B cell (primary cell): ENCODE results near the gene RBM4B. TPM values are rescaled to one million over a fixed set of nuclear protein-coding genes. Genes with fewer than 3 reads are reported as not detected.

Experiments
- ATAC-seq: fragments of 200-7000 bp; cut with Tn5 transposase; one replicate; pipeline ENCODE4 v1.10.0; 2021; ENCODE audit warnings: low read depth, mild to moderate bottlenecking, moderate number of reproducible peaks, moderate library complexity
- CTCF ChIA-PET: fragments of 350-600 bp; sonication (Branson Sonifier 250); formaldehyde crosslinking; loops from one replicate; lab custom pipeline; 2021; ENCODE audit warnings: antibody characterized with exemption, inconsistent platforms; lab: Charles Lee
- POLR2A ChIA-PET: fragments of 350-600 bp; sonication (Branson Sonifier 250); formaldehyde crosslinking; loops from one replicate; lab custom pipeline; 2021; ENCODE audit warnings: antibody characterized with exemption; lab: Charles Lee
- DNase-seq: peaks from one replicate; pipeline ENCODE4 v3.0.0; 2013
- H2AFZ ChIP-seq: 2 replicates; pipeline ENCODE4 v1.6.1; 2012; ENCODE audit warnings: mild to moderate bottlenecking, low read depth, low read length; ENCODE audit not compliant: insufficient read depth, poor library complexity, severe bottlenecking
- H3K27ac ChIP-seq, 2 donors: 1 replicate in 1 of 2; 2 replicates in 1 of 2; pipeline ENCODE4 v1.5.1; 2012 to 2013; ENCODE audit warnings: low read length in 2 of 2, mild to moderate bottlenecking in 2 of 2, moderate library complexity in 1 of 2
- H3K27me3 ChIP-seq, 4 experiments: fragments of 200-600 bp in 1 of 4; sonication (generic) in 1 of 4; replicated peaks in 1 of 4; 1 replicate in 2 of 4; 2 replicates in 2 of 4; pipeline versions ENCODE4 v1.6.1 to v1.7.0; 2013 to 2016; ENCODE audit warnings: low read length in 3 of 4, mild to moderate bottlenecking in 2 of 4, mixed read lengths in 1 of 4, moderate library complexity in 1 of 4; ENCODE audit not compliant: insufficient read depth in 4 of 4, control insufficient read depth in 3 of 4; ENCODE audit errors: control extremely low read depth in 1 of 4
- H3K36me3 ChIP-seq, 2 experiments: replicated peaks in 1 of 2; 1 replicate in 1 of 2; 2 replicates in 1 of 2; pipeline versions ENCODE4 v1.6.1 to v1.7.1; 2013; ENCODE audit warnings: low read length in 1 of 2; ENCODE audit not compliant: insufficient read depth in 2 of 2, control insufficient read depth in 1 of 2; ENCODE audit errors: control extremely low read depth in 1 of 2, extremely low read depth in 1 of 2
- H3K4me1 ChIP-seq, 2 donors: fragments of 200-600 bp in 1 of 2; sonication (generic) in 1 of 2; 1 replicate in 1 of 2; 2 replicates in 1 of 2; pipeline versions ENCODE4 v1.5.1 to v1.6.1; 2013 to 2017; ENCODE audit warnings: low read length in 2 of 2; ENCODE audit not compliant: control insufficient read depth in 2 of 2, insufficient read depth in 2 of 2
- H3K4me2 ChIP-seq: replicated peaks from 2 replicates; pipeline ENCODE3; 2012; ENCODE audit warnings: mild to moderate bottlenecking, low read depth, low read length; ENCODE audit not compliant: poor library complexity, severe bottlenecking
- H3K4me3 ChIP-seq, 5 experiments: fragments of 200-600 bp in 1 of 5; sonication (generic) in 1 of 5; 1 replicate in 3 of 5; 2 replicates in 2 of 5; pipeline versions ENCODE4 v1.5.1 to v1.7.0; 2011 to 2016; ENCODE audit warnings: low read length in 4 of 5, mild to moderate bottlenecking in 4 of 5, low read depth in 2 of 5, control low read depth in 1 of 5, moderate library complexity in 1 of 5; ENCODE audit not compliant: insufficient read depth in 1 of 5; ENCODE audit errors: control extremely low read depth in 1 of 5, extremely low read depth in 1 of 5
- H3K79me2 ChIP-seq: fragments of 200-600 bp; sonication (generic); one replicate; pipeline ENCODE4 v1.6.0; 2016; ENCODE audit warnings: low read length; ENCODE audit not compliant: control insufficient read depth, insufficient read depth
- H3K9ac ChIP-seq: fragments of 200-600 bp; sonication (generic); 2 replicates; pipeline ENCODE4 v1.6.1; 2017; ENCODE audit warnings: mild to moderate bottlenecking, low read length, moderate library complexity
- H3K9me3 ChIP-seq, 3 donors: one replicate each; pipeline versions ENCODE4 v1.6.1 to v1.7.1; 2013; ENCODE audit warnings: low read length in 2 of 3; ENCODE audit not compliant: control insufficient read depth in 2 of 3, insufficient read depth in 1 of 3; ENCODE audit errors: control extremely low read depth in 1 of 3
- H4K20me1 ChIP-seq: 2 replicates; pipeline ENCODE4 v1.6.0; 2012; ENCODE audit warnings: mild to moderate bottlenecking, low read length; ENCODE audit not compliant: insufficient read depth, control insufficient read depth, poor library complexity, severe bottlenecking
- H3K27ac Mint-ChIP-seq: one replicate; pipeline ENCODE4 v1.8.0; 2021; ENCODE audit warnings: mixed read lengths
- H3K27me3 Mint-ChIP-seq: one replicate; pipeline ENCODE4 v1.8.0; 2021; ENCODE audit warnings: mixed read lengths
- H3K4me1 Mint-ChIP-seq: one replicate; pipeline ENCODE4 v1.8.0; 2021; ENCODE audit warnings: mixed read lengths
- H3K4me3 Mint-ChIP-seq: one replicate; pipeline ENCODE4 v1.8.0; 2021; ENCODE audit warnings: mixed read lengths
- H3K9me3 Mint-ChIP-seq: one replicate; pipeline ENCODE4 v1.8.0; 2022; ENCODE audit warnings: mixed read lengths; ENCODE audit not compliant: insufficient read depth
- CTCF ChIP-seq: fragments of 200-600 bp; IDR thresholded peaks from one replicate; pipeline ENCODE4 v1.8.0; 2022; ENCODE audit warnings: antibody characterized with exemption, mild to moderate bottlenecking
- EZH2 ChIP-seq: IDR thresholded peaks from 2 replicates; pipeline ENCODE4 v1.6.1; 2012; ENCODE audit warnings: borderline replicate concordance, low read depth, mild to moderate bottlenecking, moderate library complexity, low read length; ENCODE audit not compliant: insufficient read depth, poor library complexity, severe bottlenecking
- WGBS: methylation state at CpG from one replicate; pipeline ENCODE4 v1.1.5; 2013; ENCODE audit warnings: missing lambda C conversion rate; ENCODE audit not compliant: insufficient coverage; 5-methylcytosine and 5-hydroxymethylcytosine counted together
- intact Hi-C: fragments of 100-400 bp; cut with micrococcal nuclease; formaldehyde crosslinking; loops from one replicate; pipeline ENCODE4 v1.10.0; 2022
- polyA plus RNA-seq: library from polyadenylated mRNA; depleted of rRNA; stranded (reverse); fragments of >200 nt; gene quantifications from 2 replicates; pipeline ENCODE4 v1.2.3, GENCODE V29; 2012
- total RNA-seq, 2 donors: library from RNA; stranded (reverse); fragments of 120-200 nt in 1 of 2; gene quantifications; 1 replicate in 1 of 2; 2 replicates in 1 of 2; pipeline versions ENCODE4 v1.2.3 to v1.2.4, GENCODE V29; 2013 to 2022

Gene RBM4B
- total and polyA plus RNA-seq, 2 donors (not counting 1 experiment from before 2014, with no cell fraction given), result 33.2 to 61.3 TPM

GRCh38 chr11:66707486-66707885 lies 29.8 kb upstream of the RBM4B start:
- DNase-seq (no peak), ATAC-seq (no peak)
- Mint-ChIP-seq H3K27ac (no peak overlapping the region), H3K4me1 (no peaks in the 10 kb centered on the region), H3K9me3 (no peaks in the 10 kb centered on the region), H3K27me3 (no peaks in the 10 kb centered on the region), H3K4me3 (no peak overlapping the region)
- H3K36me3 ChIP-seq, result no peaks in the 10 kb centered on the region
- ChIA-PET CTCF (no interaction called here), POLR2A (no interaction called here)
- no peaks in the 10 kb centered on the region for H3K79me2 ChIP-seq
- no peak overlapping the region for H3K9ac ChIP-seq
- H4K20me1 ChIP-seq, result no peaks in the 10 kb centered on the region
- no peak overlapping the region for H3K27ac ChIP-seq
- no peaks in the 10 kb centered on the region for H3K9me3 ChIP-seq
- H2AFZ ChIP-seq, result no peak overlapping the region
- no peak overlapping the region for H3K4me3 ChIP-seq
- TF ChIP-seq EZH2 (no peak), CTCF (no peak)
- H3K4me1 ChIP-seq, result no peaks in the 10 kb centered on the region
- 98% methylated on average over 26 of the region's 26 CpGs for WGBS
- H3K4me2 ChIP-seq, result no peak overlapping the region
- intact Hi-C loops, result no loop called here
- no peaks in the 10 kb centered on the region for H3K27me3 ChIP-seq

- ChIA-PET POLR2A (no interaction called here), CTCF (no interaction called here)
- H3K9me3 ChIP-seq, result no peaks in the 10 kb centered on the region
- no peak overlapping the region for H3K4me2 ChIP-seq
- no peak overlapping the region for H3K4me3 ChIP-seq
- intact Hi-C loops, result no loop called here
- ATAC-seq (no peak), DNase-seq (no peak)
- H3K27me3 Mint-ChIP-seq, result no peaks in the 10 kb centered on the region
- no peaks in the 10 kb centered on the region for H3K27me3 ChIP-seq
- 88% methylated on average over 9 of the region's 9 CpGs for WGBS
- H3K36me3 ChIP-seq, result no peaks in the 10 kb centered on the region
- no peak overlapping the region for H3K4me3 Mint-ChIP-seq
- no peak overlapping the region for H2AFZ ChIP-seq
- TF ChIP-seq CTCF, result no peak
- no peak for TF ChIP-seq EZH2
- H3K4me1 Mint-ChIP-seq, result no peaks in the 10 kb centered on the region
- H3K9me3 Mint-ChIP-seq, result no peaks in the 10 kb centered on the region
- no peak overlapping the region for H3K27ac Mint-ChIP-seq
- no peaks in the 10 kb centered on the region for H3K79me2 ChIP-seq
- H3K4me1 ChIP-seq, result no peaks in the 10 kb centered on the region
- no peaks in the 10 kb centered on the region for H4K20me1 ChIP-seq
- H3K27ac ChIP-seq, result no peak overlapping the region
- H3K9ac ChIP-seq, result no peak overlapping the region
Observed at GRCh38 chr11:66706989-66707388, 29.3 kb upstream of the RBM4B start.
